GM19463 (cell line): Measurements from ENCODE around the gene LDB3.

ENCODE experiments used
- ATAC-seq: cut with Tn5 transposase; IDR thresholded peaks from one replicate; pipeline ENCODE4 v1.9.1; 2021; ENCODE audit warnings: mild to moderate bottlenecking, moderate library complexity; ENCODE audit not compliant: unreplicated experiment

LDB3 gene

GRCh38 chr10:86700851-86701617 lies 32.7 kb downstream of the LDB3 start:
- no peak for ATAC-seq

GRCh38 chr10:86703176-86703575 lies 34.9 kb downstream of the LDB3 start:
- ATAC-seq = no peak

- ATAC-seq = no peak
Measured at GRCh38 chr10:86705139-86705538, 36.8 kb downstream of the LDB3 start.

DNA sequence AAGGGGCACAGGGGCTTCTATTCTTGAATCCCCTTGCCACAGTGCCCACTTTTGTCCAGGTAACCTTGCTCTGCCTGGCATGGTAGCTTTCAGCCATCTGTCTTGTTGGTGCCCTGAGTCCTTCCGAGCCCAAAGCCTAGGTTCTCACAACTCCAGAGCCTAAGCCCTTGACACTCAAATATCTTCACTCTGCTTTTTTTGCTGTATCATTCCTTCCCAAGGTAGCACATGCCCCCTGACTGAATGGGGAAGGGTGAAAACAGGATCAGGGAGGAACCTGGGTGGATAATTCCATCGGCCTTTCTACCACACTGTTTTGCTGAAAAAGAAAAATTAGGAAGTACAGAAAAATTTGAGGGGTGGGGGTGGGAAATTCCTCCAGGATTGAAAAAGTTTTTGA lies 37.6 kb downstream of the LDB3 start:
- no peak for ATAC-seq

DNA sequence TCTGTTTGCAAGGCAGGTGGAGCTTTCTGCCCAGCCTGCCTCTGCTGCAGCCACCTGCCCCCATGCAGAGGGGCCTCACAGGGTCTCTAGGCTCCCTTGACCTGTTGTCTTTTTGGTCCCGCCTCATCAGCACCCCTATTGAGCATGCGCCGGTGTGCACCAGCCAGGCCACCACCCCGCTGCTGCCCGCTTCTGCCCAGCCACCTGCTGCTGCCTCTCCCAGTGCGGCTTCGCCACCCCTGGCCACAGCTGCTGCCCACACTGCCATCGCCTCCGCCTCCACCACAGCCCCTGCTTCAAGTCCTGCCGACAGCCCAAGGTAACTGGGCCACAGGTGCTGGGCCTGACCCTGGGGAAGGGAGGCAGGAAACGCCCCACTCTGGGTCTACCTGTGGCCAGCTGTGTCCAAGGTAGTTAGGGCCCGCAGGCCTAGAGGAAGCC lies 38.1 kb downstream of the LDB3 start:
- ATAC-seq = no peak

- ATAC-seq = no peak
Measured at GRCh38 chr10:86706977-86707376, 38.7 kb downstream of the LDB3 start.

- ATAC-seq = no peak
Measured at GRCh38 chr10:86707505-86707904, 39.2 kb downstream of the LDB3 start.

GRCh38 chr10:86708068-86708782 lies 39.9 kb downstream of the LDB3 start:
- ATAC-seq = no peak

DNA sequence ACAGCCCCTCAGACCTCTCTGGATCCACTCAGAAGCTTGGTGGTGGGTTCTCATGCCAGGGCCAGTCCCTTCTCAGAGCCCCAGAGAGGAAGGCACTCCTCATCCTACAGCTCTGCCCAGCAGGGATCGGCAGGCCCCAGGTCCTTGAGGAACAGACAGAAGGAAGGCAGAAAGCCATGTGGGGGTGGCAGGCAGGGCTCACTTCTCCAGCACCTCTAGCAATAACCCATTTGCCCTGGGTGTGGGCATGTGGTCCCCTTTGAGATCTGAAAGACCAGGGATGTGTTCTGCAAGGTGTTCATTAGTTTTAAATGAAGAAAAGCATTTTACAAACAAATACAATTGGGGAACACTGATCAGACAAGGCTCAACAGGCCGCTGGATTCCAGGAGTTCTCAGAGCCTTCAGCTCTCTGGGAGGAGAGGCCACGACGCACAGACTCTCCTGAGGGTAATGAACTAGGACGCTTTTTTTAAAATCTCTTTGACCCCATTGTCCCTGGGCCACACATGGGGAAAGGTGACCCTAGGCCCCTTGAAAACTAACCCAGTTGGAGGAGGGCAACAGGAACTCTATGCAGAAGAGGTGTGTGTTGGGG lies 40.6 kb downstream of the LDB3 start:
- no peak for ATAC-seq

DNA sequence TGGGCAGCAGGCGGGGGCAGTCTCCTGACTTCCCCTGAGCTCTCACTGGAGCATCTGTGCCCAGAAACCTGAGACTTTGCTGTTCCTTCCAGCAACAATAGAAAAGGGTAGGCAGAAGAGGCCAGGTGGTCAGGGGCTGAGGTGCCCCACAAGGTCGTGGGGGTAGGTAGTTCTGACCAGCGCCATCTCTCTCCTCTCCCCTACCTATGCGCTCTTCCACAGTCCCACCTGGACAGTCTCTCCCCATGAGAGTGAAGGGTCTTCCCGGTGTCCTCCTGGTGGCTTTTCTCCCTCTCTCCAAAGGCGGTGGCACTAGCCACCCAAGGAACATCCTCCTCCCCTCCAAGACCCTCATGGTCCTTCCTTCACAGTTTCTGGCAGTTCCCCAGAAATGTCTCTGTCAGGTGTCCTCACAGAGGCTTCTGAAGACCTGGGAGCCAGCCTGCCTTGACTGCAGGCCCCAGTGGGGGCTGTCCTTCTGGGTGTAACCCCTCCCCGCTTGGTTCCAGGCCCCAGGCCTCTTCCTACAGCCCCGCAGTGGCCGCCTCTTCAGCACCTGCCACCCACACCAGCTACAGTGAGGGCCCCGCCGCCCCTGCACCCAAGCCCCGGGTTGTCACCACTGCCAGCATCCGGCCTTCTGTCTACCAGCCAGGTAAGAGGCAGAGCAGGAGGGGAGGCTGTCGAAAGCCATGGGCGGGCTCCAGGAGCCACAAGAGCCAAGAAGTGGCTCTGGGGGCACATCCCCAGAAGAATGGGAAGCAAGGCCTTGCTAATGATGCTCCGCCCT lies 41.3 kb downstream of the LDB3 start:
- ATAC-seq = no peak

DNA sequence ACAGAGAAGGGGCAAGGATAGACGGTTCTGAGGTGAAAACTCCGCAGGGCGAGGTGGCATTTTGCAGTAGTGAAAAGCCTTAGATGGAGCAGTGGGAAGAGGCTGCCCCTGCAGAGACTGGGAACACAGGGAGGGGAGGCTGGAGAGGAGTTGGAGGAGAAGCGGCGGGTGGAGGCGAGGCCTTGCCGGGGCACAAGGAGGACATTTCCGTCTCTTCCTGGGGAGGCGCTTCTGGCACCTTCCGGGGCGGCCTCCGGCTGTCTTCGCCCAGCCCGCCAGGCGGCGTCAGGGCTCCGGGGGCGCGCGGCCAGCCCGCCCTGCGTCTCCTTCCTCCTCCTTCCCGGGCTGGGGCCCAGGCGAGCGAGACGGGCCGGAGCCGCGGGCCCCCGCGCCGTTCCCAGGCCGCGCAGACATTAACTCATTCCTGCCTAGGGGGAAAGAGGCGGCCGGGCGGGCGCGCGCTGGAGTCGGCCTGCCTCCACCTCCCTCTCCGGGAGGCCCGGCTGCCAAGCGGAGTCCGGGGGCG lies 42.7 kb downstream of the LDB3 start:
- ATAC-seq = peak; percentile 88

DNA sequence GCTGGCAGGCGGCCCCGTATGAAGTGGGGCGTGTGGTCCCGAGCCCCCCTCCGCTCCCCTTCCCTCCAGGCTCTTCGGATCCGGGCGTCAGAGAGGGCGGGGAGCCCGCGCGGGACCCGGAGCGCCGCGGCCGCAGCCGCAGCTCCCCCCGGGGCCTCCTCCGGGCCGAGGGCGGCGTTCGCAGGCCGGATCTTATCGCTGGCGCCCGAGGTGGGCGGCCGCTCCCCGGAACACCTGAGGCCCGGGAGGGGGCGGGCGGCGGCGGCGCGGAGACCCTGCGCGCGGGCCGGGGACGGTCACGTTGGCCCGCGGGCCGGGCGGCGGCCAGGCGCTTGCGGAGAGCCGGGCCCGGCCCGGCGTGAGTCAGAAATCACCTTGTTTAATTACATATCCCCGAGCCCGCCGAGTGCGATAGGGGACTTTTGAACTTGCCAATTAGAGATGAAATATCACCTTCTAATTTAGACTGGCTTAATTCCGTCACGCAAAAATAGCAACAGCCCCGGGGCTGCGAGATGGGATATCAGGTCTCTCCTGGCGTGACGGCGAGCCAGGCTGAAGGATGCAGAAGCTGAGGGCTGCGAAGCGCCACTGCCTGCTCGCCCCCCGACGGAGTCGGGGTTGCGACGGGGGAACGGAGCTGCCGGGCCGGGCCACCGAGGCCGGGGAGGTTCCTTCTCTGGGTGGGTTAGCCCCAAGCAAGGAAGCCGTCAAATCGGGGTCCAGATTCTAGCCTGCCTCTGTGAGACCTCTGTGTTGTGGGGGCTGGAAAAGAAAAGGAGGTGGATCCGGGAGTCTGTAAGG lies 43.4 kb downstream of the LDB3 start:
- ATAC-seq = peak; percentile 41

DNA sequence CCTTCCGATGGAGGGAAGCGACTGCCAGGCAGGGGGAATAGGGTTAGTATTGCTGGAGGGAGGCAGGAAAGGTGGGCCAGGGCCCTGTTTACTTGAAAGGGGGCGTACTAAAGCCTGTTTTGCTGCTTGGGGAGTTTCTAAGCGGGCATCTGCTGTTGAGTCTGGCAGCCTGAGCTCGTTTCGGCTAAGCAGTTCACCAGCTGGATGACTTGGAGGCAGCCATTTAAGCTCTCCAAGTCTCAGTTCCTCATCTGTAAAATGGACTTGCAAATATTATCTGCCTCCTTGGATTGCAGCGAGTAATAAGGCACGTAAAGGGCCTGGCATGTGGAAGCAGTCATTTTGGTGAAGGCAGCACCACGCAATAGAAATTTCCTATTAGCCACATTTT lies 44.0 kb downstream of the LDB3 start:
- peak; percentile 19 for ATAC-seq

DNA sequence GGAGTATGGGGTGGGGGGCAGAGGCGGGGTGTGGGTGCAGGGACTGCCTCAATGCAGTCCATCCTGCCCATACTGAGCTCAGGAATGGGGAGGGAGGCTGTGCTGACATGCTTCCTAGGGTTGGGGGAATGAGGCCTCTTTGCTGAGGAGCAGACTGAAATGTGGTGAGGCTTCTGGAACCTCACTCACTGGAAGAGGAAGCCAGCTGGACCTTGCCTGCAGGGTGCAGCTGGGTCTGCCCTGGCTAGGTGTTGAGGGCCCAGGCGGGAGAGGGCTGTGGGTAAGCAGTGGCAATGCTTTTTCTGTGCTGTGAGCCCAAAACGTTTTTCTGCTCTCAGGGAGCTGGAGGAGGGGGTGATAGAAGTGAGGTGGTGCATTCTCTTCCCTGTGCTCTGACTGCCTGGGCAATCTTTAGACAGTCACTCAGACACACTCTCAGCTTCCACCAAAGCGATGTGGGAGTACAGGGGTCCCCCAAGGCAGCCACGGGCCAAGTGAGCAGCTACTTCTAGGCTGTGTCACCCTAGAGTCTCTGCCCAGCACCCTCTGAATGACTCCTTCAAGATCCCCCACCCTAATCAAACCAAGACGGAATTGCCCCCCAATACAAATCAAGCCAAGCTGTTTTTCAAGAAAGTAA lies 47.0 kb downstream of the LDB3 start:
- no peak for ATAC-seq

- ATAC-seq = no peak
Measured at GRCh38 chr10:86715836-86716235, 47.5 kb downstream of the LDB3 start.

- ATAC-seq = no peak
Measured at GRCh38 chr10:86716466-86716865, 48.2 kb downstream of the LDB3 start.

- ATAC-seq = no peak
Measured at GRCh38 chr10:86718556-86718955, 50.2 kb downstream of the LDB3 start.

GRCh38 chr10:86721232-86721631 lies 52.9 kb downstream of the LDB3 start:
- ATAC-seq = no peak

GRCh38 chr10:86723009-86723408 lies 54.7 kb downstream of the LDB3 start:
- ATAC-seq = no peak

DNA sequence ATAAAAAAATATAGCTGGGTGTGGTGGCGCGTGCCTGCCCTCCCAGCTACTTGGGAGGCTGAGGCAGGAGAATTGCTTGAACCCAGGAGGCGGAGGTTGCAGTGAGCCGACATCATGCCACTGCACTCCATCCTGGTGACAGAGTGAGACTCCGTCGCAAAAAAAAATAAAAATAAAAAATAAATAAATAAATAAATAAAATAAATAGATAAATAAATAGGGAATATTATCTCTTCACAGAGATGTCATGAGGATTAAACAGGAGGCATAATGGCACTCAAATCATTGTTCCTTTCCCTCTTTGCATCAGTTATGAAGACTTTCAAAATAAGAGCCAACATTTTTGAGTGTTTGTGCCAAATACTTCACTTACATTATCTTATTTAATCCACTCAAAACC lies 56.1 kb downstream of the LDB3 start:
- ATAC-seq = no peak
